HTR-8/SVneo (cell line): Measurements from ENCODE around the gene PYCARD.
"Not testable (repeated sequence)": the region's sequence is repeated elsewhere in the genome, so short reads cannot be mapped to it uniquely, and the experiment has no call there.

Experiments
- DNase-seq: peaks from one replicate; pipeline ENCODE4 v3.0.0; 2011; ENCODE audit warnings: low spot score, mixed read lengths; ENCODE audit not compliant: insufficient read length
- FAIRE-seq: peaks from 2 replicates; lab custom pipeline; 2011; peaks lifted over from hg19 to GRCh38; lab: Jason Lieb, UNC

The PYCARD gene

GRCh38 chr16:31191697-31192428 lies 10.7 kb downstream of the PYCARD start:
- no peak for DNase-seq
- FAIRE-seq = no peak

- FAIRE-seq = no peak
- DNase-seq = no peak
These were observed 11.6 kb downstream of the PYCARD start for GRCh38 chr16:31190818-31191444.

- no peak for FAIRE-seq
- no peak for DNase-seq
These were observed 12.5 kb downstream of the PYCARD start for GRCh38 chr16:31190061-31190460.

GRCh38 chr16:31189412-31189778 lies 13.2 kb downstream of the PYCARD start:
- no peak for FAIRE-seq

GRCh38 chr16:31188450-31189411 lies 13.8 kb downstream of the PYCARD start:
- DNase-seq (no peak), FAIRE-seq (no peak)

More at GRCh38 chr16:31189412-31189778, 13.2 kb downstream of the PYCARD start:
- no peak for DNase-seq

GRCh38 chr16:31187808-31188189 lies 14.8 kb downstream of the PYCARD start:
- DNase-seq (no peak), FAIRE-seq (no peak)

GRCh38 chr16:31186930-31187807 lies 15.4 kb downstream of the PYCARD start:
- no peak for FAIRE-seq
- no peak for DNase-seq

- FAIRE-seq (no peak), DNase-seq (no peak)
These were observed 16.4 kb downstream of the PYCARD start for GRCh38 chr16:31186176-31186575.

GRCh38 chr16:31185339-31185738 lies 17.2 kb downstream of the PYCARD start:
- FAIRE-seq = no peak
- DNase-seq = no peak

- DNase-seq = no peak
- FAIRE-seq = no peak
These were observed 17.7 kb downstream of the PYCARD start for GRCh38 chr16:31184888-31185287.

- no peak for FAIRE-seq
- no peak for DNase-seq
These were observed 18.8 kb downstream of the PYCARD start for GRCh38 chr16:31183432-31184428.

GRCh38 chr16:31182391-31182790 lies 20.2 kb downstream of the PYCARD start:
- DNase-seq (no peak), FAIRE-seq (no peak)

GRCh38 chr16:31181102-31181830 lies 21.3 kb downstream of the PYCARD start:
- FAIRE-seq (no peak), DNase-seq (no peak)

- DNase-seq (peak; percentile 99), FAIRE-seq (peak; percentile 93)
These were observed 22.7 kb downstream of the PYCARD start, which contains the start of gene FUS for GRCh38 chr16:31179747-31180459. TSS of gene FUS (plus strand) at chr16:31180139. CDS start at chr16:31180215, 76 bp downstream.

GRCh38 chr16:31179219-31179746 lies 23.3 kb downstream of the PYCARD start:
- DNase-seq = no peak
- no peak for FAIRE-seq

- DNase-seq (no peak), FAIRE-seq (no peak)
These were observed 25.4 kb downstream of the PYCARD start for GRCh38 chr16:31177136-31177535.

GRCh38 chr16:31170048-31170447 lies 32.5 kb downstream of the PYCARD start:
- DNase-seq, FAIRE-seq: not testable (repeated sequence)
